CD4-positive, alpha-beta T cell (primary cell): Measurements from ENCODE around the gene FAM13C. TPM values are rescaled to one million over a fixed set of nuclear protein-coding genes. Genes with fewer than 3 reads are reported as not detected.

Experiments used
- ATAC-seq: fragments of 200-7000 bp; cut with Tn5 transposase; one replicate; pipeline ENCODE4 v1.10.0; 2022; ENCODE audit warnings: mild to moderate bottlenecking; ENCODE audit not compliant: poor library complexity
- CTCF ChIA-PET: fragments of 350-600 bp; sonication (Branson Sonifier 250); formaldehyde crosslinking; loops from one replicate; lab custom pipeline; 2021; ENCODE audit warnings: antibody characterized with exemption, inconsistent platforms; lab: Charles Lee
- POLR2A ChIA-PET: fragments of 350-600 bp; sonication (Branson Sonifier 250); formaldehyde crosslinking; loops from one replicate; lab custom pipeline; 2021; ENCODE audit warnings: antibody characterized with exemption, inconsistent platforms; lab: Charles Lee
- DNase-seq, 14 experiments: peaks; one replicate each; pipeline ENCODE4 v3.0.0-alpha.2; 2013 to 2020; ENCODE audit warnings: mixed read lengths in 2 of 14
- H3K27ac ChIP-seq, 2 donors: one replicate each; pipeline versions ENCODE4 v1.5.1 to v1.7.0; 2013; ENCODE audit warnings: low read length in 2 of 2, low read depth in 1 of 2, mild to moderate bottlenecking in 1 of 2
- H3K27me3 ChIP-seq, 2 experiments: 1 replicate in 1 of 2; 2 replicates in 1 of 2; pipeline versions ENCODE4 v1.6.1 to v1.7.0; 2013; ENCODE audit warnings: low read length in 2 of 2, control low read depth in 1 of 2, mild to moderate bottlenecking in 1 of 2, moderate library complexity in 1 of 2; ENCODE audit not compliant: insufficient read depth in 2 of 2, control insufficient read depth in 1 of 2
- H3K36me3 ChIP-seq: one replicate; pipeline ENCODE4 v1.6.1; 2013; ENCODE audit warnings: low read length, control low read depth; ENCODE audit not compliant: insufficient read depth
- H3K4me1 ChIP-seq: one replicate; pipeline ENCODE4 v1.6.1; 2013; ENCODE audit warnings: low read length, control low read depth; ENCODE audit not compliant: insufficient read depth
- H3K4me3 ChIP-seq: one replicate; pipeline ENCODE4 v1.5.1; 2013; ENCODE audit warnings: mild to moderate bottlenecking, low read length, moderate library complexity
- H3K9me3 ChIP-seq, 2 experiments: 1 replicate in 1 of 2; 2 replicates in 1 of 2; pipeline versions ENCODE4 v1.6.1 to v1.7.0; 2013; ENCODE audit warnings: low read length in 2 of 2, mild to moderate bottlenecking in 2 of 2, control low read depth in 1 of 2, moderate library complexity in 1 of 2; ENCODE audit not compliant: control insufficient read depth in 1 of 2, insufficient read depth in 1 of 2
- H3K27ac Mint-ChIP-seq: one replicate; pipeline ENCODE4 v1.8.0; 2020; ENCODE audit warnings: mixed read lengths
- H3K27me3 Mint-ChIP-seq: one replicate; pipeline ENCODE4 v1.8.0; 2021; ENCODE audit warnings: mixed read lengths
- H3K36me3 Mint-ChIP-seq: one replicate; pipeline ENCODE4 v1.8.0; 2021; ENCODE audit warnings: low read depth, mixed read lengths
- H3K4me1 Mint-ChIP-seq: one replicate; pipeline ENCODE4 v1.8.0; 2021; ENCODE audit warnings: low read depth, mixed read lengths
- H3K4me3 Mint-ChIP-seq: one replicate; pipeline ENCODE4 v1.8.0; 2020; ENCODE audit warnings: mild to moderate bottlenecking, mixed read lengths
- H3K9me3 Mint-ChIP-seq: one replicate; pipeline ENCODE4 v1.8.0; 2020; ENCODE audit warnings: mixed read lengths
- intact Hi-C, 2 experiments: fragments of 100-400 bp; cut with DNase I in 1 of 2; cut with micrococcal nuclease in 1 of 2; formaldehyde crosslinking; loops; one replicate each; pipeline versions ENCODE4 v1.15.1 to v1.9.0; 2023 to 2025; cut with DNase I, micrococcal nuclease
- total RNA-seq, 174 experiments: library from RNA in 2 of 174; stranded (reverse) in 2 of 174; gene quantifications; one replicate each; pipeline ENCODE4 v1.2.3 and lab custom pipeline; 2021 to 2026
- TF ChIP-seq, protein P1 (sequence below): fragments of 200-600 bp; IDR thresholded peaks from one replicate; pipeline ENCODE4 v1.8.0; 2022; ENCODE audit warnings: antibody characterized with exemption, mild to moderate bottlenecking

Gene FAM13C
- total RNA-seq, 2 experiments from 2014 or later = not detected

DNA sequence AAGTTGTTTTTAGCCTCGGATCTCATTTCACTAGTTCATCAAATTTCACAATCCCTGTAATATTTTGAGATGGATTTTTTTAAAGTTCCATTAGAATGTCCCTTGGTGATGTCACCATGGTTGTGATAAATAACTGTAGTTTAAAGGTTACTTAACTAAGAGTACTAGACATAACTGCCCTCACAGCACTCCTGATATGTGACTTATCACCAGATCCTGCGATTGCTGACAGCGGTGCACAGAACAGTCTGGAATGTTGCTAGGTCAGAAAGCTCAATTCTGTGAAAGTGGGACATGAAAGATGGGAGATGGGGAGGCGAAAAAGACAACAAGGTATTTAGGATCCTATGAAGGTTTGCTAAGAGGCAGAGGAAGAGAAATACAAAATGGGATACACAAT is 40.2 kb downstream of the FAM13C start:
- Mint-ChIP-seq H3K27me3 (no peaks in the 10 kb centered on the region), H3K36me3 (no peaks in the 10 kb centered on the region), H3K9me3 (peaks cover 2% of the 10 kb centered on the region), H3K27ac (no peak overlapping the region), H3K4me1 (no peaks in the 10 kb centered on the region), H3K4me3 (no peak overlapping the region)
- Histone ChIP-seq H3K27ac (no peak overlapping the region), H3K9me3 (no peaks in the 10 kb centered on the region), H3K36me3 (no peaks in the 10 kb centered on the region), H3K4me3 (no peak overlapping the region), H3K4me1 (no peaks in the 10 kb centered on the region), H3K27me3 (no peaks in the 10 kb centered on the region)
- ATAC-seq = no peak
- no peak for DNase-seq
- ChIA-PET POLR2A (no interaction called here), CTCF (no interaction called here)
- TF ChIP-seq, protein P1, sequence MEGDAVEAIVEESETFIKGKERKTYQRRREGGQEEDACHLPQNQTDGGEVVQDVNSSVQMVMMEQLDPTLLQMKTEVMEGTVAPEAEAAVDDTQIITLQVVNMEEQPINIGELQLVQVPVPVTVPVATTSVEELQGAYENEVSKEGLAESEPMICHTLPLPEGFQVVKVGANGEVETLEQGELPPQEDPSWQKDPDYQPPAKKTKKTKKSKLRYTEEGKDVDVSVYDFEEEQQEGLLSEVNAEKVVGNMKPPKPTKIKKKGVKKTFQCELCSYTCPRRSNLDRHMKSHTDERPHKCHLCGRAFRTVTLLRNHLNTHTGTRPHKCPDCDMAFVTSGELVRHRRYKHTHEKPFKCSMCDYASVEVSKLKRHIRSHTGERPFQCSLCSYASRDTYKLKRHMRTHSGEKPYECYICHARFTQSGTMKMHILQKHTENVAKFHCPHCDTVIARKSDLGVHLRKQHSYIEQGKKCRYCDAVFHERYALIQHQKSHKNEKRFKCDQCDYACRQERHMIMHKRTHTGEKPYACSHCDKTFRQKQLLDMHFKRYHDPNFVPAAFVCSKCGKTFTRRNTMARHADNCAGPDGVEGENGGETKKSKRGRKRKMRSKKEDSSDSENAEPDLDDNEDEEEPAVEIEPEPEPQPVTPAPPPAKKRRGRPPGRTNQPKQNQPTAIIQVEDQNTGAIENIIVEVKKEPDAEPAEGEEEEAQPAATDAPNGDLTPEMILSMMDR = no peak
- intact Hi-C loops = no loop called here

DNA sequence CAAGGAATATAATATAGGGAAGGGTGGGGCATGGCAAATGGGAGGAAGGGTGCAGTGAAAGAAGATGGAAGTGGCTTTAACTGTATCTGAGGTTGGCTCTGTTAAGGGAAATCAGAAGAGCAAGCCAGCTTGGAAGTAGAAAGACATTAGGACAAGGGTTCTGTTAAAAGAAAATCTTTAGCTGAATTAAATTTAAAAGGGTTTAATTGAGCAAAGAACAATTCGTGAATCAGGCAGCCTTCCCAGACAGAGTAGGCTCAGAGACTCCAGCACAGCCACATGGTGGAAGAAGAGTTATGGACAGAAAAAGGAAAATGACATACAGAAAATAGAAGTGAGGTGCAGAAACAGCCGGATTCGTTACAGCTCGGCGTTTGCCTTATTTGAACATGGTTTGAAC is 42.0 kb downstream of the FAM13C start:
- no peak overlapping the region for H3K27ac Mint-ChIP-seq
- no peaks in the 10 kb centered on the region for H3K36me3 Mint-ChIP-seq
- no peaks in the 10 kb centered on the region for H3K4me1 ChIP-seq
- no peaks in the 10 kb centered on the region for H3K27me3 Mint-ChIP-seq
- DNase-seq (no peak), ATAC-seq (no peak)
- H3K4me3 ChIP-seq = no peak overlapping the region
- TF ChIP-seq, protein P1 = no peak
- peaks cover 2% of the 10 kb centered on the region for H3K9me3 Mint-ChIP-seq
- intact Hi-C loops = no loop called here
- H3K27me3 ChIP-seq = no peaks in the 10 kb centered on the region
- ChIA-PET CTCF (no interaction called here), POLR2A (no interaction called here)
- no peaks in the 10 kb centered on the region for H3K9me3 ChIP-seq
- H3K27ac ChIP-seq = no peak overlapping the region
- H3K4me1 Mint-ChIP-seq = no peaks in the 10 kb centered on the region
- H3K4me3 Mint-ChIP-seq = no peak overlapping the region
- H3K36me3 ChIP-seq = no peaks in the 10 kb centered on the region

DNA sequence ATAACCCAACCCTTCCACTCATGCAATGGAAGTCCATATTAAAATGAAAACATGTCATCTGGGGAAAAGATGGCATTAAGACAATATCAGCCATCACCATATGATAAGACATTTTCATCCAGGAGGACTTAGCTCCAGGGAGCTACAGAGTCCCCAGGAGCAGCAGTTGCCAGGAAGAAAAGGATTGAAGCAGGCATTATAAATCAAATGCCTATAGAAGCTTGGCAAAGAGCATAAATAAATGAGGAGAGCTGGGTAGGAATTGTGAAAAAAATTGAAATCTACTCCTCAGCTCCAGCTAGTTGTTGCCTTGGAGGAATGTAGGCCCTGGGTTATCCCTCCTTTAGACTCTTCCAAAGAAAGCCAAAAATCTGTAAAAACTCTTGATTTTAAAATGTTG is 42.5 kb downstream of the FAM13C start:
- H3K4me3 ChIP-seq = no peak overlapping the region
- H3K27me3 Mint-ChIP-seq = no peaks in the 10 kb centered on the region
- H3K27ac ChIP-seq = no peak overlapping the region
- no peaks in the 10 kb centered on the region for H3K27me3 ChIP-seq
- H3K9me3 ChIP-seq = no peaks in the 10 kb centered on the region
- ATAC-seq (no peak), DNase-seq (no peak)
- POLR2A ChIA-PET = interaction anchor here (0.6 kb wide), 1 partner anchor 25 kb away, joined by 3 read pairs; no protein-coding TSS in a partner anchor
- no peaks in the 10 kb centered on the region for H3K36me3 Mint-ChIP-seq
- TF ChIP-seq, protein P1 = no peak
- peaks cover 2% of the 10 kb centered on the region for H3K9me3 Mint-ChIP-seq
- H3K36me3 ChIP-seq = no peaks in the 10 kb centered on the region
- no peaks in the 10 kb centered on the region for H3K4me1 Mint-ChIP-seq
- CTCF ChIA-PET = no interaction called here
- no peaks in the 10 kb centered on the region for H3K4me1 ChIP-seq
- intact Hi-C loops = no loop called here
- H3K27ac Mint-ChIP-seq = no peak overlapping the region
- H3K4me3 Mint-ChIP-seq = no peak overlapping the region
